Keratinocyte (primary cell): Measurements from ENCODE around the gene RIT1.

Source experiments
- EZH2 ChIP-seq: IDR thresholded peaks from one replicate; pipeline ENCODE4 v1.6.1; 2012; ENCODE audit warnings: inconsistent platforms, mild to moderate bottlenecking, low read length, moderate library complexity
- TF ChIP-seq, protein P1 (sequence below), 3 experiments: IDR thresholded peaks in 1 of 3; conservative IDR thresholded peaks in 1 of 3; optimal IDR thresholded peaks in 1 of 3; 2 replicates in 2 of 3; 3 replicates in 1 of 3; pipeline versions ENCODE3 to v1.5.1; 2011; ENCODE audit warnings: low read length in 3 of 3, mild to moderate bottlenecking in 3 of 3, moderate library complexity in 2 of 3, control low read depth in 1 of 3, inconsistent platforms in 1 of 3; ENCODE audit not compliant: insufficient read depth in 2 of 3; ENCODE audit errors: extremely low read depth in 1 of 3

DNA sequence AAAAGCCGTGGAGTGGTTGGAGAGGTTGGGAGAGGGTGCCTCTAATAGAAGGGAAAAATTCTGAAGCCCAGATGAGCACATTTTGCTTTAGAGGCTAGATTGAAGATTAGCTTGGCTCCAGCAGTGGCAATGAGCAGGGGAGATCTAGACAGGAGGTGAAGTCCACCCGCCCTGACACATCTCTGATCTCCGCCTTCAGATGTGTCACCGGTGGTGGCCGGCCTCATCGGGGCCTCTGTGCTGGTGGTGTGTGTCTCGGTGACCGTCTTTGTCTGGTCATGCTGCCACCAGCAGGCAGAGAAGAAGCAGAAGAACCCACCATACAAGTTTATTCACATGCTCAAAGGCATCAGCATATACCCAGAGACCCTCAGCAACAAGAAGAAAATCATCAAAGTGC lies 43.4 kb downstream of the RIT1 start:
- TF ChIP-seq, protein P1, sequence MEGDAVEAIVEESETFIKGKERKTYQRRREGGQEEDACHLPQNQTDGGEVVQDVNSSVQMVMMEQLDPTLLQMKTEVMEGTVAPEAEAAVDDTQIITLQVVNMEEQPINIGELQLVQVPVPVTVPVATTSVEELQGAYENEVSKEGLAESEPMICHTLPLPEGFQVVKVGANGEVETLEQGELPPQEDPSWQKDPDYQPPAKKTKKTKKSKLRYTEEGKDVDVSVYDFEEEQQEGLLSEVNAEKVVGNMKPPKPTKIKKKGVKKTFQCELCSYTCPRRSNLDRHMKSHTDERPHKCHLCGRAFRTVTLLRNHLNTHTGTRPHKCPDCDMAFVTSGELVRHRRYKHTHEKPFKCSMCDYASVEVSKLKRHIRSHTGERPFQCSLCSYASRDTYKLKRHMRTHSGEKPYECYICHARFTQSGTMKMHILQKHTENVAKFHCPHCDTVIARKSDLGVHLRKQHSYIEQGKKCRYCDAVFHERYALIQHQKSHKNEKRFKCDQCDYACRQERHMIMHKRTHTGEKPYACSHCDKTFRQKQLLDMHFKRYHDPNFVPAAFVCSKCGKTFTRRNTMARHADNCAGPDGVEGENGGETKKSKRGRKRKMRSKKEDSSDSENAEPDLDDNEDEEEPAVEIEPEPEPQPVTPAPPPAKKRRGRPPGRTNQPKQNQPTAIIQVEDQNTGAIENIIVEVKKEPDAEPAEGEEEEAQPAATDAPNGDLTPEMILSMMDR (optimal IDR thresholded peaks at IDR 0.05 in 1 of 3, IDR thresholded peaks at IDR 0.05 in 1 of 3, conservative IDR thresholded peaks at IDR 0.05 in 1 of 3; ENCODE audit: extremely low read depth in 1 of 3, insufficient read depth in 2 of 3, low read length in 3 of 3) = no peak
- TF ChIP-seq EZH2 = no peak
